HPDE6-E6E7 (cell line): ENCODE results near the gene ZPR1.
A peak's percentile ranks its signal among the peaks of the same experiment; 100 is the strongest.
"Not testable (repeated sequence)": the region's sequence is repeated elsewhere in the genome, so short reads cannot be mapped to it uniquely, and the experiment has no call there.

Source experiments
- DNase-seq: peaks from one replicate; pipeline ENCODE4 v3.0.0; 2011; ENCODE audit warnings: missing footprints; ENCODE audit errors: extremely low spot score

Gene ZPR1

GRCh38 chr11:116762132-116762531 lies 25.7 kb downstream of the ZPR1 start:
- no peak for DNase-seq

DNA sequence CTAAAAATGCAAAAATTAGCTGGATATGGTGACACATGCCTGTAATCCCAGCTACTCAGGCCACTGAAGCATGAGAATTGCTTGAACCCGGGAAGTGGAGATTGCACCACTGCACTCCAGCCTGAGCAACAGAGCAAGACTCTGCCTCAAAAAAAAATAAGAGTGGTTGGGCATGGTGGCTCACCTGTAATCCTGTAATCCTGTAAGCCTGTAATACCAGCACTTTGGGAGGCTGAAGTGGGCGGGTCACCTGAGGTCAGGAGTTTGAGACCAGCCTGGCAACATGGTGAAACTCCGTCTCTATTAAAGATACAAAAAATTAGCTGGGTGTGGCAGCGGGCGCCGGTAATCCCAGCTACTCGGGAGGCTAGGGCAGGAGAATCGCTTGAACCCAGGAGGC lies 31.8 kb downstream of the ZPR1 start:
- DNase-seq: not testable (repeated sequence)

GRCh38 chr11:116750070-116750718 lies 37.6 kb downstream of the ZPR1 start:
- no peak for DNase-seq

GRCh38 chr11:116742104-116742503 lies 45.7 kb downstream of the ZPR1 start:
- DNase-seq: no peak

- DNase-seq: no peak
Measured at GRCh38 chr11:116740741-116741140, 47.1 kb downstream of the ZPR1 start.

DNA sequence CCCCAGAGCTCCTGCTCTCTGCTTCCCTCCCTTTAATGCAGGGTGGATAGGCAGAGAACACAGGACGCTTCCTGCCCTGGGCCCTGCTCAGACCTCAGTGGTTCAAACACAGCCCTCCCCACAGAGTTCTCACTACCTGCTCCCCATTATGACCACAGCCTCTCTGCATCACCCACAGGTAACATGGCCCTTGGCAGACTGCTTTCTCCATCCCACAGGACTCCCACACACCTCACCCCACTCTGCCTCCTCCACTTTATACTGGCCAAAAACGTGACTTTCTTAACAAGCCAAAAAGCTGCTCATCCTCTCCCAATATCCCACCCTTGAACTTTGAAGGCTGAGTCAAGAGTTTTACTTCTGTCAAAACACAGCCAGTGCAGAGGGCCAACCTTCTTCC lies 48.8 kb downstream of the ZPR1 start:
- DNase-seq: no peak

- DNase-seq: no peak
Measured at GRCh38 chr11:116736763-116737162, 51.1 kb downstream of the ZPR1 start.

DNA sequence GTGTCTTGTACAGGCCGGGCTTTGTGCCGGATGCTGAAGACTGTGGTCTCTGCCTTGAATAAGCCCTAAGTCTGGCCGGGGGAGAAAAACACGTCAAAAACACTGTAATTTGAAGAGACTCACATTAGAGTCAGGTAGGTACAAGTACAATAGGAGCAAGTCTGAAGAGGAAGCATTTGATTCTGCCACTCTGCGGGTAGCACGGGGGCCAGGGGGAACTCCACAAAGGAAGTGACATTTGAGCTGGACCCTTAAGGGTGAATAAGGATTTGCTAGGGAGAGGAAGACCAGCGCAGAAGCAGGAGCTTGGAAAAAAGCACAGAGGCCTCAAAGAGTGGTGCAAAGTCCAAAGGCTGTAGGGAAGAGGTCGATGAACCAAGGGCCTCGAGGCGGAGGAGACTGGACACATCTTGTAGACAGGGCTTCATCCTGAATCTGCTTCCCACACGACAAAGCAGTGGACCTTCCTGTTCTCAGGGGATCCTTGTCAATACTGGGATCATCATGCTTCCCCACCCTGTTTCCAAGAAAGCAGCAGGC lies 53.8 kb downstream of the ZPR1 start:
- DNase-seq: no peak

GRCh38 chr11:116733043-116733755 lies 54.6 kb downstream of the ZPR1 start:
- DNase-seq: no peak

- peak; percentile 79 for DNase-seq
Measured at GRCh38 chr11:116732271-116733042, 55.4 kb downstream of the ZPR1 start.

- no peak for DNase-seq
Measured at GRCh38 chr11:116731821-116732220, 56.0 kb downstream of the ZPR1 start.

DNA sequence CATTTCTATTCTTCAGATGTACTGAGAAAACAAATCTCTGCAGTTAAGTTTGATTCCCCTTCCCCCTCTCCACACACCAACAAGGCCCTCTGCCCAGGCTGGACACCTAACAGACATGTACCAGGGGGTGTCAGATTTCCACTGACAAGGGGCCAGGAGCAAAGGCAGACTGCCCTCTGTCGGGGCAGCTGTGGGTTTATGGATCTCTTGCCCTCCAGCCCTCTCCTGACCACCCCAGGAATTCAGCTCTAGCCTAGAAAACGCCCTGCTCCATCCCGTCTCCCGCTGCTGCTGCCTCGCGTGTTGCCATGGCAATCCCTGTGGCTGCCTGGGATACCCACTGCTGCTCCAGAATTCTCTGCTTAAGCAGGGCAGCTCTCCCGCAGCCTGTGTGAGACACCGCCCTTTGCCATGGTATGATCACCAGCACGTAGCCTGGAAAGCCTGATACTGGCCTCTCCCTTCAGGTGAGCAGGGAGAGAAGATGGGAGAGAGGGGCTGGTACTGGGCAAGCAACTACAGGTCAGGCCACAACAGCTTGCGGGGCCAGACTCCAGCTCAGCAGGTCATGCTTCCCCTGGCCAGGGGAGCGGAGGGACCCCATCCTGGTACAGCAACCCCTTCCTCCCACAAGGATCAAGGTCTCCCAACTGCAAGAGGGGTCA lies 56.6 kb downstream of the ZPR1 start:
- DNase-seq: no peak

DNA sequence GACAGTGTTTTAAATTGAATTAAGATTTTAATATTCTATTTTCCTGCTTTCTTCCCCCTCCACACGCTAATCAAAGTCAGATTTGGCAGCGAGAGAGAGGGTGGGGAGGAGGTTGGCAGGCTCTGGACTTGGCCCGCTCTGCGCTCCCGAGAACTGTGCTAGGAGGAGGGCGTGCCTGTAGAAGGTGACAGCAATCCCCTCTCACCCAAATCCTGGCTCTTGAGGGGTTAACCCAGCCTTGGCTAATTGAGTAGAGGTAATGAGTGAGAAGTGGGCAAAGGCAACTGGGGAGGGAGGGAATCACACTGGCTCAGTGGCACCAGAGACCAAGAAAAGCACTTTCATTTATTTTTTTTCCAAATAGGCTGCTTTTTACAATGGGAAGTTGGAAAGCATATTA lies 57.2 kb downstream of the ZPR1 start:
- DNase-seq: no peak

- DNase-seq: no peak
Measured at GRCh38 chr11:116730241-116730561, 57.6 kb downstream of the ZPR1 start.

GRCh38 chr11:116729501-116730240 lies 58.2 kb downstream of the ZPR1 start:
- no peak for DNase-seq

DNA sequence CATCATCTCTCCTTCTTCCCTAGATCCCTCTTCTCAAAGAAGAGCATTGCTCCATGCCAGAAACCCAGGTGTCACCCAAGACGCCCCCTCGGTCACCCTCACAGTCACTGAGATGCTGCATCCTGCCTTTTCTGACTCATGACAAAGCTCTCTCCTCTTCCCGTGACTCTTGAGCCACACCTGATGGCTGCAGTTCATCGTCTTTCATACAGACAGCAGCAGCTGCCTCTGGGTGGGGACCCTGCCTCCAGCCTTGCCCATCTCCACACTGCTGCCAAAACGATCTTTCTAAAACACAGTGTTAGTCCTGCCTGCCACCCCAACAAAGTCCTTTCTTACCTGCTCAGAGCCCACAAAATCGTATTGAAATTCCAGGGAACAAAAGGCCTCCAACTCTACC lies 59.8 kb downstream of the ZPR1 start:
- no peak for DNase-seq

DNA sequence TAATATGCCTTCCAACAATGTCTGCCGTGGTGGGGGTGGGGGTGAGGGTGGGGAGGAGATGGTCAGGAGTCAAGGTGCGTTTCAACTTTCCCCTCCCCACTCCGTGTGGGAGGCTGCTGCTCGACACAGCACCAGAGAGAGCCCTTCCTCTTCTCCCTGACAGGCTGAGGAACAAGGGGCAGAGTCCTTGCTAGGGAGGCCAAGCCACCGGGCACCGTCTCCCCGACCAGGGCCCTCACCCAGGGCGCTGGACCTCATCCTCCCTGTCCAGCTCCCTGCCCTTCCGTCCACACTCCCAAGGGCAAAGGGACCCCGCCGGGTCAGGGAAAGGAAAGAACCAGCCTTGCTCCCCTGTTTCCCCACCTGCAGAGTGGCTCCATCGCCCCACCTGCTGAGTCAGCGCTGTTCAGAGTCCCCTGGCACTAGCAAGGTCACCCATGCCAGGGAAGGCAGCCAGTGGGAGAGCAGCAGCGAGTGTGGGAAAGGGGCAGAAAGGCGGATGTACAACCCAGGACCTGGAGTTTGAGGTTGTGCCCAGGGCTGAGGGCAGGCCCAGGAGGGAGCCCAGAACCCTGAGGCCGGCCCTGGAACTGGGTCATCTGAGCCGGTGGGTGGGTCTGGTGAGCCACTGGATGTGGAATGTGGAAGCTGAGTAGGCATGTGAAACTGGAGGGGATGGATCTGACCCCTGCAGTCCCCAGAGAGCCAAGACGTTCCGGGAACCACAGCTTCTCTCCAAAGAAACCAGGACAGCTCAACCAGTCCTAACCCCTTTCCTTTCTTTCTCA lies 62.2 kb downstream of the ZPR1 start:
- DNase-seq: no peak

DNA sequence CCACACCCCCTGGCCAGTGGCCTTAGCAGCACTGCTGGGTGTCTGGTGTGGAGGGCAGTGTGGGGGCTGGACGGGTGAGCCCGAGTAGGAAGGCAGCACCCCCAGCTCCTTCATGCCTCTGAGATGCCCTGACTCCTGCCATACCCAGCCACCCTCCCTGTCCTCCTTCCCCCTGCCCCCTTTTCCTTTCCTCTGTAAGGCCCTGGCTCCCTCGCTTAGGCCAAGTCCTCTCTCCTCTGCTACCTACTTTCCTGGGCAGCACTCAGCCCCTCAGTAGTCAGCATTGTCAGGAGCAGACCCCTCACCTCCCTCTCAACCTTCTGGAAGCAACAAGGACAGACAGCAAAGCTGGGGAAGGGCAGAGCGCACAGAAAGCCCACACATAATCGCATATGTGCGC lies 63.0 kb downstream of the ZPR1 start:
- DNase-seq: no peak
